Right lung (tissue), 5 donors: ENCODE data around the gene ENG. TPM values are rescaled to one million over a fixed set of nuclear protein-coding genes. Genes with fewer than 3 reads are reported as not detected.

ENCODE experiments used
- DNase-seq, 2 donors: peaks; one replicate each; pipeline ENCODE4 v3.0.0-alpha.2; 2013
- polyA plus RNA-seq, 5 donors: library from polyadenylated mRNA; unstranded; fragments of 120-200 nt; gene quantifications; one replicate each; pipeline versions ENCODE4 v1.2.1 to v1.2.3, GENCODE V29; 2013; ENCODE audit warnings: inconsistent platforms in 1 of 5, low replicate concordance in 1 of 5; ENCODE audit not compliant: insufficient read length in 5 of 5, insufficient read depth in 1 of 5

The ENG gene
- polyA plus RNA-seq, 5 donors = 61.2 to 124 (median 74.6) TPM

GRCh38 chr9:127867356-127868277 is 13.2 kb upstream of the ENG start:
- no peak for DNase-seq

GRCh38 chr9:127866535-127866934 is 12.1 kb upstream of the ENG start:
- DNase-seq = no peak

- no peak for DNase-seq
Measured at GRCh38 chr9:127865645-127866464, 11.4 kb upstream of the ENG start.

GRCh38 chr9:127863191-127863621 is 8.7 kb upstream of the ENG start:
- DNase-seq = no peak

- DNase-seq = peak in 1 of 2 donors; percentile 71
Measured at GRCh38 chr9:127862075-127863011, 7.9 kb upstream of the ENG start.

- DNase-seq = no peak
Measured at GRCh38 chr9:127860779-127861178, 6.3 kb upstream of the ENG start.

- no peak for DNase-seq
Measured at GRCh38 chr9:127860260-127860659, 5.8 kb upstream of the ENG start.

- no peak for DNase-seq
Measured at GRCh38 chr9:127858041-127858512, 3.6 kb upstream of the ENG start.

GRCh38 chr9:127857278-127857677 is 2.8 kb upstream of the ENG start:
- no peak for DNase-seq

GRCh38 chr9:127856729-127857116 is 2.3 kb upstream of the ENG start:
- DNase-seq = no peak

GRCh38 chr9:127856094-127856728 is 1.8 kb upstream of the ENG start:
- no peak for DNase-seq

GRCh38 chr9:127855522-127855921 is 1.1 kb upstream of the ENG start:
- DNase-seq = no peak

GRCh38 chr9:127854960-127855359 is 502 bp upstream of the ENG start:
- DNase-seq = no peak

- DNase-seq = no peak
Measured at GRCh38 chr9:127853312-127854183, 910 bp downstream of the ENG start.

GRCh38 chr9:127852829-127853228 is 1.6 kb downstream of the ENG start:
- no peak for DNase-seq

GRCh38 chr9:127850286-127850830 is 4.1 kb downstream of the ENG start:
- no peak for DNase-seq

GRCh38 chr9:127848756-127849504 is 5.5 kb downstream of the ENG start:
- no peak for DNase-seq

- DNase-seq = no peak
Measured at GRCh38 chr9:127847833-127848755, 6.4 kb downstream of the ENG start.
